Activated naive CD8-positive, alpha-beta T cell treated with anti-CD3 and anti-CD28 coated beads, Interleukin-2, amount 50 U/mL, for 16 hours (primary cell): ENCODE measurements around the gene COPG2.
"Not testable (repeated sequence)": the region's sequence is repeated elsewhere in the genome, so short reads cannot be mapped to it uniquely, and the experiment has no call there.

Source experiments
- DNase-seq: peaks from one replicate; pipeline ENCODE4 v3.0.0-alpha.2; 2020; ENCODE audit warnings: low read depth, low spot score

COPG2 gene

GRCh38 chr7:130566168-130566897 lies 102.2 kb downstream of the COPG2 start:
- DNase-seq = no peak

GRCh38 chr7:130560972-130561371 lies 107.6 kb downstream of the COPG2 start:
- DNase-seq = no peak

- no peak for DNase-seq
These were observed 109.4 kb downstream of the COPG2 start for GRCh38 chr7:130559184-130559583.

- no peak for DNase-seq
These were observed 114.1 kb downstream of the COPG2 start for GRCh38 chr7:130554481-130554880.

- no peak for DNase-seq
These were observed 115.0 kb downstream of the COPG2 start for GRCh38 chr7:130553398-130554029.

- DNase-seq = no peak
These were observed 124.2 kb downstream of the COPG2 start for GRCh38 chr7:130544356-130544755.

- no peak for DNase-seq
These were observed 125.0 kb downstream of the COPG2 start for GRCh38 chr7:130543487-130544010.

- DNase-seq = not testable (repeated sequence)
These were observed 126.3 kb downstream of the COPG2 start for GRCh38 chr7:130542297-130542696.

- not testable (repeated sequence) for DNase-seq
These were observed 127.3 kb downstream of the COPG2 start for GRCh38 chr7:130541287-130541686.

GRCh38 chr7:130537894-130538293 lies 130.7 kb downstream of the COPG2 start:
- not testable (repeated sequence) for DNase-seq

GRCh38 chr7:130529417-130529816 lies 139.1 kb downstream of the COPG2 start:
- no peak for DNase-seq

GRCh38 chr7:130527752-130528355 lies 140.7 kb downstream of the COPG2 start:
- DNase-seq = not testable (repeated sequence)

- DNase-seq = no peak
These were observed 143.9 kb downstream of the COPG2 start for GRCh38 chr7:130524628-130525027.

- DNase-seq = not testable (repeated sequence)
These were observed 144.9 kb downstream of the COPG2 start for GRCh38 chr7:130523519-130524125.

- DNase-seq = no peak
These were observed 147.1 kb downstream of the COPG2 start for GRCh38 chr7:130521258-130521951.

- DNase-seq = no peak
These were observed 153.1 kb downstream of the COPG2 start for GRCh38 chr7:130515315-130516040.

GRCh38 chr7:130513447-130513846 lies 155.1 kb downstream of the COPG2 start:
- DNase-seq = no peak

GRCh38 chr7:130512038-130512437 lies 156.5 kb downstream of the COPG2 start:
- DNase-seq = not testable (repeated sequence)

- no peak for DNase-seq
These were observed 162.2 kb downstream of the COPG2 start for GRCh38 chr7:130506358-130506757.

GRCh38 chr7:130505753-130506152 lies 162.8 kb downstream of the COPG2 start:
- no peak for DNase-seq

- DNase-seq = no peak
These were observed 167.6 kb downstream of the COPG2 start for GRCh38 chr7:130500910-130501309.
